GM19463 (cell line): ENCODE measurements around the gene ANGPTL8.

ENCODE experiments used
- ATAC-seq: cut with Tn5 transposase; IDR thresholded peaks from one replicate; pipeline ENCODE4 v1.9.1; 2021; ENCODE audit warnings: mild to moderate bottlenecking, moderate library complexity; ENCODE audit not compliant: unreplicated experiment

Gene ANGPTL8

DNA sequence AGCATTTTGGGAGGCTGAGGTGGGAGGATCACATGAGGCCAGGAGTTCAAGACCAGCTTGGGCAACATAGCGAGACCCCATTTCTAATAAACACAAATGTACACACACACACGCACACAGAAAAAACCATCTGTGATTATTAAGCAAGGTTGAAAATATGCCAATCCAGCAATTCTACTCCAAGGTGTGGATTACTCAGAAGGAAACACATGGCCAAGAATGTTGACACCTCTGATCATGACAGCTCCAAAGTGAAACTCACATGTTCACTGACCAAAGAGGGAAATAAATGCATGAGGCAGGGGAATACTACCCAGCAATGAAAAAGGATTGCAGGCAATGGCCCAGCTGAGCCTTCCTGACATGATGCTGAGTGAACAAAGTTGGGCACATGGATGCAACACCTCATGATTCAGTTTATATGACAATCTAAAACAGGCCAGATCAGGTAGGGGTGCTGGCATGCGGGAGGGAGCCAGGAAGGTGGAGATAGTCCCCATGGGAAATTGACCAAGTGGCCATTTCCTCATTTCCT, 18.5 kb downstream of the ANGPTL8 start:
- no peak for ATAC-seq

DNA sequence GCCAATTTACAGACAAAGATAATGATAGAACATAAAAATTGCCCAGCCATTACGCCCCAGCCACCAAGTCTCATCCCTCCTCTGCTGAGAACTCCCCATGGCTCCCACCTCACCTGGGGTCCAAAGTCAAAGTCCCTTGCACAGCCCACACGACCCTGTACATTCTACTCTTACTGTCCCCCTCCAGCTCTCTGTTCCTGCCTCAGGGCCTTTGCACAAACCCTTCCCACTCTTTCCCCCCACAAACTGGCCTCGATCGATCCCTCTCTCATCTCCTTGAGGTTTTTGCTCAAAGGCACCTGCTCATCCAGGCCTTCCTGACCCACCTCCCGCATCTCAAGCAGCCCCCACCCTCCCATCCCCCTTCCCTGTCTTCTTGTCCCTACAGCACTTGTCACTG, 21.6 kb downstream of the ANGPTL8 start:
- ATAC-seq: no peak

DNA sequence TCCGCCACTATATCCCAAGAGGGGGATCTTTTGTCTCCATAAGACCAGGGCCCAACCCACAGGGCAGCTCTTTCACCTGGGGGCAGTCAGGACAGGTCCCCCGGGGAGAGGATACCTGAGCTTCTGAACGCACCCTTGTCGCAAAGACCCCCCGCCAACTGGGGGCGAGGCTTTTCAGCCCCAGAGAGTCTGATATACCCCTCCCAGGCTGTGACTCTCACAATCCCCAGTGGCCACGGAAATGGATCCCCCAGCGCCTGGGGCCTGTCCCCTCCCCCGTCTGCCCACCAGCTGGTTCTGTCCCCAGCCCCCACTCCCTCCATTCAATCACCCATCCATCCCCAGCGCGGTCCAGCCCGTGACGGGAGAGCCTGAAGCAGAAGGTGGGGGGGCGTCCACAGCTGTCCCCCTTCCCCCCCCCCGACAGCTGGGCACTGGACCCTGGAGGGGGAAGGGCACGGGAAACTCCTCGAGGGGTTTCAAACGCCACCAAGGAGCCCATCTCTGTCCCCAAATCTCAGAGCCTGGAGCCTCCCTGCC, 22.1 kb downstream of the ANGPTL8 start:
- ATAC-seq: no peak

DNA sequence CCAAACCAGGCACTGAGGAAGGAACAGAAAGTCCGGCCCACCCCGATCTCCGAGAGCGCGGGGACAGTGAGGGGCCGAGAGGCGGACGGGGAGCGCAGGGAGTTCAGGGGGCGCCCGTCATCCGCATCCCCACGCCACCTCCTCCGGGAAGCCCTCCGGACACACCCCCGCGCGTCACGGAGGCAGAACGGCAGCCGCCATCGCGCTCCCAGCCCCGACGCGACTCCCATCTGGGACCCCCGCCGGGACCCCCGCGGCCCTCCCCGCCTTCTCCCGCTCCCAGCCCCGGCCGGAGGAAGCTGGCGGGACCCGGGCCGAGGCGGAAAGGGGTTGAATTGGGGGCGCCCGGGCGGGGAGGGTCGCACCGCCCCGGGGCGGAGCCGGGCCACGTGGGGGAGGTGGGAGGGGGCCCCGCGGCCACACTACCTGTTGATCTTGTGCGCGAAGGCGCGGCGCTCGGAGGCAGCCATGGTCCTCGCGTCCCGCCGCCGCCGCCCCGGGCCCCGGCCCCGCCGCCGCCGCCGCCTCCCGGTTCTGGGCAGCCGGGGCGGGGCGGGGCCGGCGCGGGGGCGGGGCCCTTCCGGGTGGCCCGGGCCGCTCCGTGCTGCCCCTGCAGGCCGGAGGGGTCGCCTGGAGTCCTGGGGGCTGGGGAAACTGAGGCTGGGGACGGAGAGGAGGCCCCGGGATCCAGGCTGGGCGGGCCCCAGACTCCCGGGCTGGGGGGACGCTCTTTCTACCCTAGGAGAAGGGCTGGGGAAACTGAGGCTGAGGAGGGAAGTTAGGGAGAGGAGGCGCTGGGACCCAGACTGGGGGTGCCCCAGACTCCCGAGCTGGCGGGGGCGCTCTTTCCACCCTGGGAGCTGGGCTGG, 22.8 kb downstream of the ANGPTL8 start, which contains the start of gene DOCK6:
Gene DOCK6 (minus strand): TSS at position 554 of the 869 bp plus-strand sequence. CDS start 84 bp downstream, at position 470.
- ATAC-seq: no peak

DNA sequence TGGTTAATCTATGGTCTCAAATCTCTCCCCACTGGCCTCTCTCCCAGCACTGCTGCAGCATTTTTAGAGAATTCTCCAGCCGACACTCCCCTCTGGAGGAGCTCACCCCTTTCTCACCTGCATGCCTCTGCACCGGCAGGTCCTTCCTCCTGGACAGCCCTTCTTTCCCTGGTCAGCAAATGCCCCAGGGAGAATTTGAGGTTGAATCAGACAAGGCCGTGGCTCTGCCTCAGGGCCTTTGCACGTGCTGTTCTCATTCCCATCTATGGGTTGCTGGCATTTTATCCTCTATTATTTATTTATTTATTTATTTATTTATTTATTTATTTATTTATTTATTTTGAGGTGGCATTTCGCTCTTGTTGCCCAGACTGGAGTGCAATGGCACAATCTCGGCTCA, 24.3 kb downstream of the ANGPTL8 start:
- no peak for ATAC-seq

DNA sequence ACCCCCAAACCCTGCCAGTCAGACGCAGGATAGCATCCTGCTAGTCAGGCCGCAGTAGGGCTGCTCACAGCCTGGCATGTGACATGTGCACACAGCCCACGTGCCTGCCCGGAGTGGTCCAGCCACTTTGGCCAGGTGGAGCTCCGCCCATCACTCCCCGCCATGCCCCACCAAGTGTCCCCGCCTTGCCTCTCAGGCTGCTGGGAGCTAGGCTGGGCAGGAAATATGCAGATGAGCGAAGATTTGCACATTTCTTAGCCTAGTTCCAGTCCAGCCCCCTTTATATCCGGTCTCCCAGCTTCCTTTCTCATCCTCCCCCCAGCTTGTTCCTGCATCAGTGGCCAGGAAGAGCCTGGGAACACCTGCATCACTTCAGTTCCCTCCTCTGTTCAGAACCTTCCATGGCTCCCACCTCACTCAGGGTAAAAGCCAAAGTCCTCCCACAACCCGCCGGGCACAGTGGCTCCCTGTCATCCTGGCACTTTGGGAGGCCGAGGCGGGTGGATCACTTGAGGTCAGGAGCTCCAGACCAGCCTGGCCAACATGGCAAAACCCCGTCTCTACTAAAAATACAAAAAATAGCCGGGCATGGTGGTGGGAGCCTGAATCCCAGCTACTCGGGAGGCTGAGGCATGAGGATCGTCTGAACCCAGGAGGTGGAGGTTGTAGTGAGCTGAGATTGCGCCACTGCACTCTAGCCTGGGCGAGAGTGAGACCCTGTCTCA, 25.2 kb downstream of the ANGPTL8 start:
- ATAC-seq: no peak

DNA sequence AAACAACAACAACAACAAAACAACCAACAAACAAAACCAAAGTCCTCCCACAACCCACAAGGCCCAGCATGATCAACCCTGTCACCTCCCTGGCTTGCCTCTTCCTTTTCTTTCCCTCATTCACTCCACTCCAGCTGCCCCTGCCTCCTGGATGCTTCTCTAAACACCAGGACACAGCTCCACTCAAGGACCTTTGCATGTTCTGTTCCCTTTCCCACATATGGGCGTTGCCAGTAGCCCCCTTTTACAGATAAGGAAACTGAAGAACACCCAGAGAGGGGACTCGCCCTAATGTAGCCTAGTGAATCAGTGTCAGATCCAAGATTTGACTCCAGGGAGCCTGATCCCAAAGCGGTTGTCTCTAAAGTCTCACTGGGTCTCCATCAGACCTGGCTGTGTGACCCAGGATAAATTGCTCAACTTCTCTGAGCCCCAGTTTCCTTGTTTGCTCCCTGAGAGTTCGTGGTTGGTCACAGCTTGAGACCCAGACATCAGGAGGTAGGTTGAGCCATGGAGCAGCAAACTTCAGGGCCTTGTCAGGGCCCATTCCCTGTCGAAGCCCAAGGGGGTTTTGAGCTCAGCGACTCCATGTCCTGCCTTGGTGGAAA, 25.9 kb downstream of the ANGPTL8 start:
- ATAC-seq: no peak

DNA sequence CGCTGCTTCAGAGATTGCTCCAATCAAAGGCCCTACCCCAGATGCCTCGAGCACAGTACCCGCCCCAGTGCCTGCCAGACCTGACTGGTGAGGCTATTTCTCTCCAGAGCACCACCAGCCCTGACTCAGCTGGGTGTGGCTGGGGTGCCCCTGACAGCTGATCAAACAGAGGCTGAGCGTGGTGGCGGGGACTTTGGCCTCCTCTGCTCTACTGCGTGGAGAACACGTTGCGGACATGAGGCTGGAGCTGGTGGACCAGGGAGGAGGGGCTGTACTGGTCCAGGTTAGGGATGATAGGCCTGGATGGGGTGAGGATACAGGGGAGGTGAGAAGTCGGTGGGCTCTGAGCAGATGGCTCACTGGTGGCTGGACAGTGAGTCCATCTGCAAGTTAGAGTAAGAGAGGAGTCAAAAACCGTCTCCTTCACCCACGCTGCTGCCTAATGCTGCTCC, 26.4 kb downstream of the ANGPTL8 start:
- ATAC-seq: no peak

DNA sequence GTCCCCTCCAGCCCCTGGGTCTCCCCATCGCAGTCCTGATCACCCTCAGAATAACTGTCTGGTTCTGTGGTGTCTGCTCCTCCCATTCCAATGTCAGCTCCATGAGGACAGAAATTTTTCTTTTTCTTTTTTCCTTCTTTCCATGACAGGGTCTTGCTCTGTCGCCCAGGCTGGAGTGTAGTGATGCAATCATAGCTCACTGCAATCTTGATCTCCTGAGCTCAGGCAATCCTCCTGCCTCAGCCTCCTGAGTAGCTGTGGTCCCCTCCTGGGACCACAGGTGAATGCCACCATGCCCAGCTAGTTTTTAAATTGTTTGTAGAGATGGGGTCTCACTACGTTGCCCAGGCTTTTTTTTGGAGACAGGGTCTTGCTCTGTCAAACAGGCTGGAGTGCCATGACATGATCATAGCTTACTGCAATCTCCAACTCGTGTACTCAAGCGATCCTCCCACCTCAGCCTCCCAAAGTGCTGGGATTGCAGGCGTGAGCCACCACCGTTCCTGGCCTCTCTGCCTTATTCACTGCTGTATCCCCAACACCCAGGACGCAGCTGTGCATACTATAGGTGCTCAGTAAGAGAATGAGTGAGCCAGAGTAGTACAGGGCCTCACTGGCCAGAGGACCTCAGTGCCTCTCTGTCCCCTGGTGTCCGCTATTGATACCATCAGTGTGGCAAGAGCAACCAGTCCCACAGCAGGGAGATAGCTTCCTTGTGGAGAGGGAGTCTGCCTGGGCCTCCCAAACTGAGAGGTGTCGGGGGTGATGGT, 28.1 kb downstream of the ANGPTL8 start:
- ATAC-seq: no peak

DNA sequence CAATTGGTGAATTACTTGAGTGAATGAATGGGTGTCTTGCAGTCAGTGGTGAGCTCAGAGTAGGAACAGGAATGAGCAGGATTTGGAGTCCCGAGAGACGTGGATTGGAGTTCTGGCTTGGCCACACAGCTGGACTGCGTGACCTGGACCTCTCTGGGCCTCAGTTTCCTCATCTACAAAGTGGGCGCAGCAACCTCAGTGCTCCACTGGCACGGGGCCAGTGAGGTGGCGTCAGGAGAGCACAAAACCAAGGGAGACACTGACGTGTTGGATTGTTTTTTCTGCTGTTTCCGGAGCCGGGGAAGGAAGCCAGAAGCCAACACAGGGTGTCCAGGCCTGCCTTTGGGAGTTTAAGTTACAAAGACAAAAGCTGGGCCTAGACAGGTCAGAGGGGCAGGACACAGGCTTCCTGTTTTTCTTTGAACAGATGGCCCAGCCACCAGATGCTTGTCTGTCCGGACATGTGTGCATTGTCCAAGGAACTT, 29.4 kb downstream of the ANGPTL8 start:
- ATAC-seq: no peak

DNA sequence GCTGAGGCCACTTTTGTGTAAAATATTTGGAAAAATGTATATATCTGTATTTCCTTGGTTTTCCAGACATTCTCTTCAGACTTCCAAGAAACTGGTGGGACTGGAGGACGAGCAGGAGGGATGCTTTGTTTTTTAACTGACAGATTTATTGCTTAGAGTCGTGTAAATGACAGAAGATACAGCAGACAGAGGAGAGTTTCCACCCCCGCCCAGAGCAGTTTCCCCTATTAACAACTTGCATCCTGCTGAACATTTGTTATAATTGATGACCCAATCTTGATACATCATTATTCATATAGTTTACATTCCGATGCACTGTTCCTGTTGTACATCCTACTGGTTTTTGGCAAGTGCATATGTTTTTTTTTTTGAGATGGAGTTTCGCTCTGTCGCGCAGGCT, 30.0 kb downstream of the ANGPTL8 start:
- no peak for ATAC-seq

DNA sequence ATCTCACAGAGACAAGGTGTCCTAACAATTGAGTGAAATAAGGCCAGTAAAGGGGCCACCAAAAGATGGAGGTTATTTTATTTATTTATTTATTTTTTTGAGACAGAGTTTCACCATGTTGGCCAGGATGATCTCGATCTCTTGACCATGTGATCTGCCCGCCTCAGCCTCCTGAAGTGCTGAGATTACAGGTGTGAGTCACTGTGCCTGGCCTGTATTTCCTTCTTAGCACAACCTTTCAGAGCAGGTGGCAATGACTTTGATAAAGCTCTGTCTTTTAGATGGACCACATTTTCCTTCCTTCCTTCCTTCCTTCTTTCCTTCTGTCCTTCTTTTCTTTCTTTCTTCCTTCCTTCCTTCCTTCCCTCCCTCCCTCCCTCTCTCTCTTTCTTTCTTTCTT, 33.9 kb downstream of the ANGPTL8 start:
- no peak for ATAC-seq

DNA sequence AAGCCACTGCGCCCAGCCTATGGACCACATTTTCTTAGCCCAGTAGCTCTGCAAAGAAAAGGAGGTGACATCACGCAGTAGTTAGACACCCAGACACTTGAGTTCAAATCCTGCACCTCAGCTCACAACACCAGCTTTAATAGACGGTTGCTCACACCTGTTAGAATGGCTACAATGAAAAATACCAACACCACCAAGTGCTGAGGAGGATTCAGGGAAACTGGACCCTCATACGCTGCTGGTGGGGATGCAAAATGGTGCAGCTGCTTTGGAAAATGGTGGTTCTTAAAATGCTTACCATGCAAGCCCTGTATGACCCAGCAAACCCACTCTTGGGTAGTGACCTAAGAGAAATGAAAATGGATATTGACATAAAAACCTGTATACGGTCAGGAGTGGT, 34.6 kb downstream of the ANGPTL8 start:
- no peak for ATAC-seq

DNA sequence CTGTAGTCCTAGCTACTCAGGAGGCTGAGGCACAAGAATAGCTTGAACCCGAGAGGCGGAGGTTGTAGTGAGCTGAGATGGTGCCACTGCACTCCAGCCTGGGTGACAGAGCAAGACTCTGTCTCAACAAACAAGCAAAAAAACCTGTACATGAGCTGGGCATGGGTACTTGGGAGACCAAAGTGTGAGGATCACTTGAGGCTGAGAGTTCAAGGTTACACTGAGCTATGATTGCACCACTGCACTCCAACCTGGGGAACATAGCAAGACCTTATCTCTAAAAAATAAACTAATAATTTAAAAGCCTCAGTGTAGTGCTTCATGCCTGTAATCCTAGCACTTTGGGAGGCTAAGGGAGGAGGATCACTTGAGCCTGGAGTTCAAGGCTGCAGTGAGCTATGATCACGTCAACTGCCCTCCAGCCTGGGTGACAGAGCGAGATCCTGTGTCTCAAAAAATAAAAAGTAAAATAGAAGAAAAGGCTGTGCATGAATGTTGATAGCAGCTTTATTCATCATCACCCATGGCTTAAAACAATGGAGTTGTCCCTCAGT, 35.2 kb downstream of the ANGPTL8 start:
- ATAC-seq: no peak

DNA sequence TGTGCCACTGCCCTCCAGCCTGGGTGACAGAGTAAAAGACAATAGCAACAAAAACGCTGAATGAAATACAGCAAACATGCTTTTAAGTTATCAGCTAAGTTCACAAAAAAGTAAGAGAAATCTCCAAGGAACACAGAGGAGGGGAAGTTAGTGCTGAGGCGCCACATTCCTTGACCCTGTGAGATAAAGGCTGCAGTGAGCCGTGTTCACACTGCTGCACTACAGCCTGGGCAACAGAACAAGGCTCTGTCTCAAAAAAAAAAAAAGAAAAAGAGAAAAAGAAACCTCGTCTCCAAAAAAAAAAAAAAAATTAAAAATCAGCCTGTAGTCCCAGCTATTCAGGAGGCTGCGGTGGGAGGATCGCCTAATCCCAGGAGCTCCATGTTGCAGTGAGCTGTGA, 39.3 kb downstream of the ANGPTL8 start:
- no peak for ATAC-seq

DNA sequence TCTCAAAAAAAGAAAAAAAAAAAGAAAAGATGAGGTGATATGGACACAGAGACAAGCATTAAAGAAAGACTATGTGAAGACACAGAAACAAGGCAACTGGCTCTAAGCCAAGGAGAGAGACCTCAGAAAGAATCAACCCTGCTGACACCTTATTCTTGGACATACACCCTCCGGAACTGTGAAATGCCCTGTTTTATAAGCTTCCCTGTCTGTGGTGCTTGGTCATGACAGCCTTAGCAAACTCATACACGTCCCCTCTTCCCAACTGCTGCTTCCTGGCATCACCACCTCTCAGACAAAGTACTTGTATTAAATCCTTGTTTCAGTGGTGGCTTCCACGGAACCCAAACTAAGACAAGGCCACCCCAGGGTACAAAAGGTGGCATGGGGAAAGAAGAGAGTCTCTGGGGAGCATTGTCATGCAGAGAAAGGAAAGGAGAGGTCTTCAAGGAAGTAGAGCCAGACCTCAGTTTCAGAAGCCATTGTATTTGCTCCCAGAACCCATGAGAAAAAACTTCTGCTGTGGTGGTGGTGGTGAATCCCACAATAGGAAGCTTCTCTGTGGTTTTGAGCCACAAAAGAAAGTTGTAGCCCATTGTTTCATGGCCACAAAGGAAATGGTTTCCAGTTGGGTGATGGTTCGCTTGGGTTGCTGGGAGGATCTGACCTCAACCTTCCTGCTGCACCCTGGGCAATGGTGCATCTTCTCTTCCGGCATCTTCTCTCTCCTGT, 40.3 kb downstream of the ANGPTL8 start:
- no peak for ATAC-seq

DNA sequence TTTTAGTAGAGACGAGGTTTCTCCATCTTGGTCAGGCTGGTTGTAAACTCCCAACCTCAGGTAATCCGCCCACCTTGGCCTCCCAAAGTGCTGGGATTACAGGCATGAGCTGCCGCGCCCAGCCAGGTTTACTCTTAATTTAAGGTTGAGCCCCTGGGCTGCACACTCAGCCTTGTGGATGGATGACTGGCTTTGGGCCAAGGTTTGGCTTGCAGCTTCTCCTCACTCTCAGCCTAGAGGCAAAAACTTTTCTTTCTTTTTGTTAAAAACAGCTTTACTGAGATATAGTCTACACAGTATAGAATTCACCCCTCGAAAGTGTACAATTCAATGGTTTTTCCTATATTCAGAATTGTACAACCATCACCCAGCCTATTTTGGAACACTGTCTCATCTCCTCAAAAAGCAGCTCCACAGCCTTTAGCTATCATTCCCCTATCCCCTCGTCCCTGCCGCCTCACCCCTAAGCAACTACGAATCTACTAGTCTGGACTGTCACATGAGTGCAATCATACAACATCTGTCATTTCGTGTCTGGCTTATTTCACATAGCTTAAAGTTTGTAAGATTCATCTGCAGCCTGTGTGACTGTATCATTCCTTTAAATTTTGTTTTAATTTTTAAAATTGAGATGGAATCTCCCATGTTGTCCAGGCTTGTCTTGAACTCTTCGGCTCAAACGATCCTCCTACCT, 42.1 kb downstream of the ANGPTL8 start:
- ATAC-seq: no peak

DNA sequence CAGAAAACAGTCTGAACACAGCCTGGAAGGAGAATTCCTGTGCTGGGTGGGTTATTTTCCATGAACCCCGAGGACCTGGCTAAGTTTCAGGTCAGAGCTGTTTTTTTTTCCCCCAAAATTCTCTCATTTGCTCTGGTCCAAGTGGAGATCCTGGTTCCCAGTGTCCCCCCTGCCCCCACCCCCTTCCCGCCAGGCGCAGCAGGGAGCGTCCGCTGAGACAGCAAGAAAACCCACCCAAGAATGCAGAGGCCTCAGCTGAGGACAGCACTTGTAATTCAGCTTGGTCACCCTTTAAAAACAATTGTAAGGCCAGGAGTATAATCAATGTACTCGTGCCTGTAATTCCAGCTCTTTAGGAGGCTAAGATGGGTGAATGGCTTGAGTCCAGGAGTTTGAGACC, 45.1 kb downstream of the ANGPTL8 start:
- ATAC-seq: no peak
